Ascending aorta (tissue), 2 donors: ENCODE results near the gene NCDN. TPM values are rescaled to one million over a fixed set of nuclear protein-coding genes. Genes with fewer than 3 reads are reported as not detected.

Source experiments
- DNase-seq, 2 donors: peaks; one replicate each; pipeline ENCODE4 v3.0.0-alpha.2; 2019; ENCODE audit warnings: low spot score in 2 of 2
- H3K27ac ChIP-seq, 2 donors: fragments of 200-600 bp; sonication (generic); one replicate each; pipeline ENCODE4 v1.5.1; 2016 to 2017; ENCODE audit warnings: mild to moderate bottlenecking in 1 of 2
- H3K27me3 ChIP-seq: fragments of 200-600 bp; sonication (generic); one replicate; pipeline ENCODE4 v1.5.1; 2017
- H3K36me3 ChIP-seq, 2 donors: fragments of 200-600 bp; sonication (generic); one replicate each; pipeline ENCODE4 v1.5.1; 2016
- H3K4me1 ChIP-seq, 2 donors: fragments of 200-600 bp; sonication (generic); one replicate each; pipeline ENCODE4 v1.5.1; 2016 to 2017; ENCODE audit warnings: mild to moderate bottlenecking in 1 of 2
- H3K4me3 ChIP-seq, 2 donors: fragments of 200-600 bp; sonication (generic); one replicate each; pipeline ENCODE4 v1.5.1; 2016 to 2017; ENCODE audit warnings: mild to moderate bottlenecking in 1 of 2
- H3K9me3 ChIP-seq, 2 donors: fragments of 200-600 bp; sonication (generic); one replicate each; pipeline ENCODE4 v1.5.1; 2016
- intact Hi-C: fragments of 100-400 bp; cut with DNase I; formaldehyde crosslinking; loops from one replicate; pipeline ENCODE4 v1.15.1; 2023
- total RNA-seq: library from RNA; depleted of rRNA; stranded (reverse); fragments of >200 nt; gene quantifications from one replicate; pipeline ENCODE4 v1.1.0, GENCODE V29; 2016
- TF ChIP-seq, protein P1 (sequence below), 3 experiments: fragments of 200-600 bp in 2 of 3; fragments of 450-650 bp in 1 of 3; sonication (generic) in 2 of 3; IDR thresholded peaks; one replicate each; pipeline ENCODE4 v1.5.1; 2016 to 2019; ENCODE audit warnings: antibody characterized with exemption in 3 of 3, mild to moderate bottlenecking in 1 of 3, moderate library complexity in 1 of 3

Gene NCDN
- total RNA-seq, 1 donor from 2014 or later = 20.1 TPM

GRCh38 chr1:35571263-35571662, 13.7 kb downstream of the NCDN start:
- DNase-seq = no peak
- TF ChIP-seq, protein P1, sequence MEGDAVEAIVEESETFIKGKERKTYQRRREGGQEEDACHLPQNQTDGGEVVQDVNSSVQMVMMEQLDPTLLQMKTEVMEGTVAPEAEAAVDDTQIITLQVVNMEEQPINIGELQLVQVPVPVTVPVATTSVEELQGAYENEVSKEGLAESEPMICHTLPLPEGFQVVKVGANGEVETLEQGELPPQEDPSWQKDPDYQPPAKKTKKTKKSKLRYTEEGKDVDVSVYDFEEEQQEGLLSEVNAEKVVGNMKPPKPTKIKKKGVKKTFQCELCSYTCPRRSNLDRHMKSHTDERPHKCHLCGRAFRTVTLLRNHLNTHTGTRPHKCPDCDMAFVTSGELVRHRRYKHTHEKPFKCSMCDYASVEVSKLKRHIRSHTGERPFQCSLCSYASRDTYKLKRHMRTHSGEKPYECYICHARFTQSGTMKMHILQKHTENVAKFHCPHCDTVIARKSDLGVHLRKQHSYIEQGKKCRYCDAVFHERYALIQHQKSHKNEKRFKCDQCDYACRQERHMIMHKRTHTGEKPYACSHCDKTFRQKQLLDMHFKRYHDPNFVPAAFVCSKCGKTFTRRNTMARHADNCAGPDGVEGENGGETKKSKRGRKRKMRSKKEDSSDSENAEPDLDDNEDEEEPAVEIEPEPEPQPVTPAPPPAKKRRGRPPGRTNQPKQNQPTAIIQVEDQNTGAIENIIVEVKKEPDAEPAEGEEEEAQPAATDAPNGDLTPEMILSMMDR (IDR thresholded peaks at IDR 0.05) = no peak
- peaks cover 10% of the 10 kb centered on the region for H3K27me3 ChIP-seq
- no peak overlapping the region for H3K27ac ChIP-seq
- H3K4me1 ChIP-seq = peaks cover 0 to 10% of the 10 kb centered on the region in 2 donors
- H3K9me3 ChIP-seq = no peaks in the 10 kb centered on the region
- intact Hi-C loops = no loop called here
- no peak overlapping the region for H3K4me3 ChIP-seq
- peaks cover 0 to 2% of the 10 kb centered on the region in 2 donors for H3K36me3 ChIP-seq

DNA sequence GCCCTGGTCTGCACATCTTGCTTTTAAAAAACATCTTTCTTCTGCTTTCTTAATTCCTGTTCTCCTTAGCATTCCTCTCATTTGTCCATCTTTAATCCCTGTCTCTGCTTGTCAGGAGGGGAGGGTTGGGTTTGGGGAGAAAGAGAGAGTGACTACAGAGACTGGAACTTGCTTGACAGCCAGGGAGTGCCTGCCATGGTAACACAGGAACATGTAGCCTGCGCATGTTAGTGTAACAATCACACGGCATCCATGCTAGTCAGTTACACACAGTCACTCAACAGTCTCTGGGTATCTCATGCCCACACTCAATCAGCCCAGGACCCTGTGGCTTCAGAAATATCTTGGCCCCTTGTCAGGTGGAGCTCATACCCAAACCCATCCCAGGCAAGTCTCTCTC, 14.7 kb downstream of the NCDN start:
- no peak for DNase-seq
- H3K9me3 ChIP-seq = no peaks in the 10 kb centered on the region
- H3K36me3 ChIP-seq = no peaks in the 10 kb centered on the region
- H3K27ac ChIP-seq = no peak overlapping the region
- peaks cover 17% of the 10 kb centered on the region for H3K27me3 ChIP-seq
- H3K4me3 ChIP-seq = no peak overlapping the region
- intact Hi-C loops = no loop called here
- TF ChIP-seq, protein P1 (IDR thresholded peaks at IDR 0.05) = no peak
- H3K4me1 ChIP-seq = peaks cover 0 to 14% of the 10 kb centered on the region in 2 donors

- intact Hi-C loops = no loop called here
- DNase-seq = peak in 1 of 2 donors; percentile 70
- Histone ChIP-seq H3K4me1 (peaks cover 0 to 16% of the 10 kb centered on the region in 2 donors), H3K4me3 (peak within 1 kb of the TSS; percentile 47 to 66), H3K9me3 (no peaks in the 10 kb centered on the region), H3K27ac (no peak within 1 kb of the TSS), H3K27me3 (peaks cover 17% of the 10 kb centered on the region), H3K36me3 (no peaks in the 10 kb centered on the region)
- TF ChIP-seq, protein P1 (IDR thresholded peaks at IDR 0.05) = no peak
These were observed 15.9 kb downstream of the NCDN start, which contains the start of gene TFAP2E for GRCh38 chr1:35573198-35574124. TFAP2E (plus strand) TSS chr1:35573314; CDS start chr1:35573578, 264 bp downstream.

DNA sequence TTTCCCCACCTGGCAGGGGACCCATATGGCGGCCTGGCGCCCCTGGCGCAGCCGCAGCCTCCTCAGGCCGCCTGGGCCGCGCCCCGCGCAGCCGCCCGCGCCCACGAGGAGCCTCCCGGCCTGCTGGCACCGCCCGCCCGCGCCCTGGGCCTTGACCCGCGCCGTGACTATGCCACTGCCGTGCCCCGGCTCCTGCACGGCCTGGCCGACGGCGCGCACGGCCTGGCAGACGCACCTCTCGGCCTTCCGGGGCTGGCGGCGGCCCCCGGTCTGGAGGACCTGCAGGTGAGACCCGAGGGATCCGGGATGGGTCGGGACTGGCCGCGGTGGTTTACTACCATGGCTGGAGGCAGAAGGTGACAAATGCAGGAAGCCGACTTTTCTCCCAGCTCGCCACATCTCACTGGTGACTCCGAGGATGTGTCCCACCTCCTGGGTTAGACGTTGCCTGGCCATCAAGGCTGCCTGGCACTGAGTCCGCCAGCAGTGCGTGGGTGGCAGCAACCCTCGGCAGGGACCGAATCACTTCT, 16.6 kb downstream of the NCDN start:
- TF ChIP-seq, protein P1 (IDR thresholded peaks at IDR 0.05) = no peak
- Histone ChIP-seq H3K9me3 (no peaks in the 10 kb centered on the region), H3K27me3 (peaks cover 17% of the 10 kb centered on the region), H3K4me1 (peaks cover 0 to 16% of the 10 kb centered on the region in 2 donors), H3K4me3 (peak overlapping the region in 1 of 2 donors; percentile 47), H3K36me3 (no peaks in the 10 kb centered on the region), H3K27ac (no peak overlapping the region)
- intact Hi-C loops = no loop called here
- DNase-seq = peak in 1 of 2 donors; percentile 54

- H3K9me3 ChIP-seq = no peaks in the 10 kb centered on the region
- H3K4me1 ChIP-seq = peaks cover 0 to 16% of the 10 kb centered on the region in 2 donors
- no peaks in the 10 kb centered on the region for H3K36me3 ChIP-seq
- no peak overlapping the region for H3K27ac ChIP-seq
- TF ChIP-seq, protein P1 (IDR thresholded peaks at IDR 0.05) = no peak
- H3K27me3 ChIP-seq = peaks cover 17% of the 10 kb centered on the region
- intact Hi-C loops = no loop called here
- no peak overlapping the region for H3K4me3 ChIP-seq
- DNase-seq = peak in 1 of 2 donors; percentile 57
These were observed 17.2 kb downstream of the NCDN start for GRCh38 chr1:35574655-35575415.
